Activated CD4-positive, alpha-beta T cell treated with anti-CD3 and anti-CD28 coated beads for 4 hours (primary cell): ENCODE results near the gene CABCOCO1.

Experiments
- DNase-seq, 2 donors: peaks; one replicate each; pipeline ENCODE4 v3.0.0-alpha.2; 2020

The CABCOCO1 gene

DNA sequence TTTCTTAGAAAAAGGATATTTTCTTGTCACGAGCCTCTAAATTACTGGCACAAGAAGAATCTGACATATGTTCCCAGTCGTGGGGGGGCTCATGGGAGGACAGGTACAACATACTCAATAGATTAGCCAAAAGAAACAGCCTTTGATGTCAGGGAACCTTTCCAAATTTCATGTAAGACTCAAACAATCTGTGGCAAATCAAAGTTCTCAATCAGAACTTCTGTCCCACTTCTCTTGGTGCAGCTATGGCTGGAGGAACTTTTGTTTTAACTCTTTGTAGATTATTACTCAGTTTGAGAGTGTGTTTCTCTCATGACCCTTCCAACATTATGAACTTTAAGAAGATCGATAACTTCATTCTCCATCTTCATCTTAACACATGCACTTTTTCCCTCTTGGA, 124.4 kb downstream of the CABCOCO1 start:
- DNase-seq = no peak

DNA sequence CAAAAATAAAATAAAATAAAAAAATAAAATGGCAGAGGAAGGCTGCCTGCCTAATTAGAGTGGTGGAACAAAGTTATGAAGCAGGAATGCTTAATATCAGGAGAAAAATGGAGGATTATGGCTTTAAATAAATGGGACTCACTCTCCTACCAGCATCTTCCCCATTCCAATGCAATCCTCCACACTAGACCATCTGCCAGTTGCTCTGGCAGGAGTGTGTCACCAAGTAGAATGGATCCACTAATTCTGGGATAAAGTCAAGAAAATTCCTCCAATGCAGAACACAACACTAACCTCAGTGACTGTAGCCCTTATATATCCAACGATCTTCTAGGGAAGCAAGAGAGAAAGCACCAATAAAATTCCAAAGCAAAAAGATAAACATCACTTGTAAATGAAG, 126.3 kb downstream of the CABCOCO1 start:
- DNase-seq = no peak

DNA sequence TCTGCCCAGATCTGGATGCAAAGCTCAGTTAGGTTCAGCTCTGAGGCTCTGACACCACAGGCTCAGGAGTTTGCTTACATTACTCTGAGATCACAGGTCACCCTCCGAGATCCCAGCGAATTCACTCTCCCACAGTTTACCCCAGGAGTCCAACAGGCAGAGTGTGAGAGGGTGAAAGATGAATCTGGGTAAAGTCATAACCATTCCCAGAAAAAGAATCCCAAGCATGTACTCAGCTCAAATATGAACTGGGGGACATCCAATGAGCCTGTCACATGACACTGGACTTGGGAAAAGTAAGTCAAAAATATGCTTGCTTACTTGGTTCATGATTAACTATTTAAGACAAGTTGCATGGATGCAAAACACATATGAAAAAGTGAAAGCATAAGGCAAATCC, 128.5 kb downstream of the CABCOCO1 start:
- DNase-seq = no peak

DNA sequence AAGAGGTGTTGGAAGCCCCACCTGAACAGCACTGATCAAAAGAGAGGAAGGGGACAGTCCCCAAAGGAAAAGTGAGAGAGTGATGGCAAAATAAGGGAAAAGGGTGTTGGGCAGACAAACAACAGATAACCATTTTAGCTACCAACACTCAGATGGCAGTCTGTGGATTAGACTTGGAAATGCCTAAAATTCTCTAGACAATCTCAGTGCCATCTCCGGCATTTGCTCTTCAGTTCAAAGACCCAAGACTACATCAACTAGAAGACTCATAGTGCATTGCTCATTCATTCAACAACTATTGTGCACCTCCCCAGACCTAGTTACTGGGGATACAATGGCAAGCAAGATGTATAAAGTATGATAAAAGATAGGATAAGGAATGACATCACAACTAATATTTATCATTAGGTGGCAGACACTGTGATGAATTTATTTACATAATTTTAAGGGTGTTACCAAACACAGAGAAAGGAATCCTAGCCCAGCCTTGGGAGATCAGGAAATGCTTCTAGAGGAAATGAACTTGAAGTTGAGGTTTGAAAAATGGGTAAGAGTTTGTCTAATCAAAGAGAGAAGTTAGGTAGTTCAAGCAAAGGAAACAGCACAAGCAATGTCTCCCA, 129.5 kb downstream of the CABCOCO1 start:
- no peak for DNase-seq

DNA sequence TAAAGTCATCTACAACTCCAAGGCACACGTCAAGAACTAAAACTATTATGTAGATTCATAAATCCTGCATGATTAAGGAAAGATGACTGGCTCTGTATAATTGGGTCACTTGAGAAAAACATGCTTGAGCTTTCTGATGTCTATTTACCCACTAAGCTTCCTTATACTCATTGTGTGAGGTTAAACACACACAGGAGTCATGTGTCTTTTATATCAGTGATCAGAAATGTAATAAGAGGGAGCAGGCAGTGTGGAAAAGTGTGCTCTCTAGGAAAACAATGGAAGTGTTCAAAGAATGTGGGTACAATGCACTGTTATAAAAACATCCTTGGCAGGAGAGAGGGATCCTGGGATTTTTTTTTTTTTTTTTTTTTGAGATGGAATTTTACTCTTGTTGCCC, 130.2 kb downstream of the CABCOCO1 start:
- DNase-seq = no peak

DNA sequence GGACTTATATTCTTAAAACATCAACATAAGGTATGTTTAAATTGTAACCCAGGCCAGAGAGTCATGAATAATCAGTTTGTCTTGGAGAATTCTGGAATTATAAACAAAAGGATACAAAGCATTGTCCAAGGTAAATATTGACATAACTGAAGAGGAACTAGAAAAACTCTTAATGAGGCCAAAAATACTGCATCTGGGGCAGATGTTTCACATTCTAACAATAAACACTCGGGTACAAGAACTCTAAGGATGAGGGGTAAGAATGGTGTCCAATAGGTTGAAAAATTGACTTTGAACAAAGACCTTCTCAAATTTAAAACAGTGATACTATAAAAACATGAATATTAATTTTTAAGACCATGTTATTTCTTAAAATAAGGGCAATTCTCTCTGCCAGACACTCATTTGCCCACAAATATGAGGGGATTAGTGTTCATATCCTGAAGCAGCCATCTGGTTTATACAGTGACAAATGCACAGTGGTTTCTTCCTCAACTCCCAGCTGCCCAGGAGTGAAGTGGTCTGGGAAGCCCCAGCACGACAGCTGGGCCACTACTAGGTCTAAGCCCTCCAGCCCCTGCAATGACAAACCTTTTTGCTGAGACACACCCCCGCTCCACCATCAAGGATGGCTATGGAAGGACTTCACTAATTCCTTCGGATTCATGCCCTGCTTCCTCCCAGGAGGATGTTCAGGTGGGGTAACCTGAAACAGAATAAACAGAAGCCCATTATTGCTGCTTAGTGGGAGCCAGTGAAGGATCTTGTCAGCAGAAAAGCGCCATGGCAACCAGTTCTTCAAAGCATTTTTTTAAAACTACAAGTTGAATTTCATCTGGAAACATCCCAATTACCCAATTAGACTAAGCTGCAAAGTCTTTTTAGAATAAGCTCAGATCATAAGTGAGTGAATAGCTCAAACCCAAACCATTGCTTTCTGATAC, 131.3 kb downstream of the CABCOCO1 start:
- DNase-seq = no peak

DNA sequence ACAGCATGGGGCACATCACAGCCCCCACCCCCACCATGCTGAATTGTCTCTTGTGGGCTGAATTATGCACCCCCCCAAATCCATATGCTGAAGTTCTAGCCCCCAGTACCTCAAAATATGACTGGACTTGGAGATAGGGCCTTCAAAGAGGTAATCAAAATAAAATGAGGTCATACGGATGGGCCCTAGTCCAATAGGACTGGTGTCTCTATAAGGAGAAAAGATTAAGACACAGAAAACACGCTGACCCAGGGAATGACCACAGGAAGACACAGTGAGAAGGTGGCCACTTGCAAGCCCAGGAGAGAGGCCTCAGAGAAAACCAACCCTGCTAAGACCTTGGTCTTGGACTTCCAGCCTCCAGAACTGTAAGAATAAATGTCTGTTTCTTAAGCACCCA, 132.4 kb downstream of the CABCOCO1 start:
- no peak for DNase-seq

DNA sequence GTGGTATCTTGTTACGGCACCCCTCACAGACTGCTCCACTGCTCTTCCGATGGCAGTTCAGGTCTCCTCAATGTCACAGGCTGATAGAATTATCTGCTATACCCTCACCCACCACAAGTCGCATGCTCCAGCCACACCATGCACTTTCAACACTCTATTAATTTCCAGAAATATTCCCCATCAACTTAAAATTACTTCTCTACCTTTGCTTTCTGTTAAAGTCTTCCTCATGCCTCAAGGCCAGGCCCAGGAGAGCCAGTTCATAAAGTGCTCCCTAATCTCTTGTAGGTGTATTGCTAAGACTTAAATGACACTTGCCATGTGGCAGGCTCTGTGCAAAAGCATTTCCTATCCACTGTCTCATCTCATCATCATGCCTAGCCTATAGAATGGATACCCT, 132.8 kb downstream of the CABCOCO1 start:
- DNase-seq = no peak

DNA sequence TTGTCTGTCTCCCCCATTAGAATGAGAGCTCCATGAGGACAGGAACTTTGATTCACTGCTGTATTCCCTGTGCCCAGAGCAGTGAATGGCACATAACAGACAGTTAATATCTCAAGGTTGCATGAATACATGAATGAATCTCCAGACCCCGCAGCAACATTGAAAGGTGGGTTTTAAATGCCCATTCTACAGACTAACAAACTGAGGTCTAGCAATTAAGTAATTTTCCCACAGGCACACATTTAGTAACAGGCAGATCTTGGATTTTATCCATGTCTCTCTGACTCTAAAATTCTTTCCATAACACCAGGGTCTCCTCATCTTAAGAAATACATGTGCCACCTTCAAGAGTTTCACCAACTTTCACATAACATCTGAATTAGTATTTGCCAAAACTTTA, 134.1 kb downstream of the CABCOCO1 start:
- DNase-seq = no peak

DNA sequence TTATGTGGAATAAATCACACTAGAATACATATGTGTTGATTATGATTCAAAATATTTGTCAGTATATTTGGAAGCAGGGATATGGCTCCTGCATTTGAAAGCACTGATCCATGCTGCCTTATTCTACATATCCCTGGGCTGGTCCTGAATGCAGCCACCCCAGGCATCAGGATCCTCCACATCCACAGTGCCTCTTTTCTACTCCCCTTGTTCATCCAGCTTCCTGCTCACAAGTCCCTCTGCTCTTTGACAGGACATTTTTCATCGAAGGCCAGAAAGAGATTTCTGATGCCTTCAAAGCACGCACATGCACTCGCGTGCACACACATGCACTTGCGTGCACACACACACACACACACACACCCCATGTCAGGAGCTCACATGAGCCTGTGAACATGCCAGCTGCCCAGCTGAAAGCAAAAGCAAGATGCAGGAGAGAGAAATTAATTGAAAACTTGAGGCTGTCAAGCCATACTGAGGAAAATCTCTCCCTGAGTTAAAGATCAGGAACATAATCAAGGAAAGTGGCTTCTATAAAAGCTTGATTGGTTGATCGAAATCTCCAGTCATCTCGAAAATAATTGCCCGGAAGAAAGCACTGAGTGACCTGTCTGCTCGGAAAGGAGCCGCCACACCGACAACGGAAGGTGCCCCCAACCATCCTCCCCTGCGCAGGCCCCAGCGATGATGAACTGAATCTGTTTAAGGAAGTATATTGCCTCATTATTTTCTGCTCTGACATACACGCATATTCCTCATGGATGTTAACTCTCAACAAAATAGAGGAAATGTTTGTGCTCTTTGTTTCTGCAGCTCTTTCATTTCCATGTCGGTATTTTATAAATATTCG, 134.8 kb downstream of the CABCOCO1 start:
- DNase-seq = no peak

DNA sequence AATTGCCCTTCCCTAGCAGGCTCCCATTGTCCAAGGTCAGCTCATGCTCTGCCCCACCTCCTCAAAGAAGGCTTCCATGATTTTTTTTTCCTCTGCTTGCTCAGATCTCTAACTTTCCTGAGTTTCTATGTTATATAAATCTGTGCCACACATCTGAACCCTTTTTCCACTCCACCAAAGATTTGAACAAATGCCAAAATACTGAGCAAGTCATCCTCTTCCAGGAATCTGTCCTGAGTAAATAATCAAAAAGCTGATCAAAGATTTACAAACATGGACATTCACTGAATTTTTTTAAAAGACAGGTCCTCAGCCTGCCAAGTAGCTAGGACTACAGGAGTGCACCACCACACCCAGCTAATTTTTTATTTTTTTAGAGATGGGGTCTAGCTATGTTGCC, 136.0 kb downstream of the CABCOCO1 start:
- no peak for DNase-seq

DNA sequence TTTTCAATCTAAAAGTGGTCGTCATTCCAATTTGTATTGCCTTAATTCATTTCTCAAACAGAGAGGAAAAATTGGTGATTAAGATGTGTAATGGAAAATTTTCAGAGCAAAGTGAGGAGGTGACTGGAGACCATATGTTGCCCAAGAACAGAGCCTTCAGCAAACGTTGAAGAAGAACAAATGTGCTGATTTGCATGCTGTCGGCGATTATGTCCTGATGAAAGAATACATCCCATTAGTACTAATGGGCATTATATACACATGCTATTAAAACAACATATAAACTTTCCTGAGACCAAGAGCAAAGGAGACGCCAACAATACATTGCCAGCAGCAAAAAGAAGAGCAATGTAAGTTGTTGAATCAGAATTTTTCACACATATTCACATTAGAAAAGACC, 138.8 kb downstream of the CABCOCO1 start:
- no peak for DNase-seq

DNA sequence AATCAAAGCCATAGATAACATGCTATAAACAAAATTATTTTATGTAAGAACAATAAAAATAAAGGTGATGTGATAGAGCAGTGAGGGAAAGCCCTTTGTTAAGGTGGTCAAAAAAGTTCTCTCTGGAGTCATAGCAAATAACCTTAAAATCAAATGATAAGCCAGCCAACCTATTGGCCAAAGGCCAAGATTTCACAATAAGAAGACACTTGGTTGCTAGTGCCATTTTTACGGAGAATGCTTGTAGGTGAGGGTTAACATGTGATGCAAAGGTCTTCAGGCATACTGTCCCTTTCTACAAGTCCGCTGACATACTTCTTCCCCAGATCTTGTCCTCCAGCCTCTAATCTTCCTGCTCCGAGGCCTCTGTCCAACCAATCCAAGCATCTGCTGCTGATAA, 140.5 kb downstream of the CABCOCO1 start:
- DNase-seq = no peak

DNA sequence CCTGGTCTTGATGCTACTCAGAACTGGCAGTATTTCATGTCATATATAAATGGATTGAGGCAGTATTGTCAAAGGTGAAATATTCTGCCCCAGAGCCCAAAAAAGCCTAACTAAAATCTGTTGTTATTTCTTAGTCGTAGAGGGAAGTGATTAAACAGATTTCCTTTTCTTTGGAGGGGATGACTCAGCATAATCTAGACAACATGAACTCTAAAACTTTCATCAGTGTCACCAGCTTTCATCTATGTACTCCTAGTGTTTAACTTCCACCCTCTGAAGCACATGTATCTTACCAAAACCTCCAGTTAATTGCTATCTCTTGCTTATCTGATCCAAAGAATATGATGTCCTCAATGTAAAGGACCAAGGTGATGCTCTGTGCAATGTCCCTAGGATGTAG, 141.7 kb downstream of the CABCOCO1 start:
- no peak for DNase-seq

DNA sequence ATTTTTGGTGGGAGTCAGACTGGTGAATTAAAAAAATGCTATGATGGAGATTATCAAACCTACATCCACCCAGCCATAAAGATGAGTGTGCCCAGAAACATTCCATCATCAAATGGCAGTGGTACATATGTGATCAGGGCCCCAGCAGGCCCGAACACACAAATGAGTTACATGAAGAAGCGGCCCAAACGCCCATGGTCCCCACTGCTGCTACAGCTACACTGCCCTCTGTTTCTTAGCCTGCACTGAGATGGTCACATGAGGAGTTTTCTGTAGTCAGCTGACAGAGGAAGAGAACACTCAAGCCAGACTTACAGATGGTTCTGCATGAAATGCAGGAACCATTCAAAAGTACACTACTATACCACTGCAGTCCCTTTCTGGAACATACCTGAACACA, 142.4 kb downstream of the CABCOCO1 start:
- no peak for DNase-seq

DNA sequence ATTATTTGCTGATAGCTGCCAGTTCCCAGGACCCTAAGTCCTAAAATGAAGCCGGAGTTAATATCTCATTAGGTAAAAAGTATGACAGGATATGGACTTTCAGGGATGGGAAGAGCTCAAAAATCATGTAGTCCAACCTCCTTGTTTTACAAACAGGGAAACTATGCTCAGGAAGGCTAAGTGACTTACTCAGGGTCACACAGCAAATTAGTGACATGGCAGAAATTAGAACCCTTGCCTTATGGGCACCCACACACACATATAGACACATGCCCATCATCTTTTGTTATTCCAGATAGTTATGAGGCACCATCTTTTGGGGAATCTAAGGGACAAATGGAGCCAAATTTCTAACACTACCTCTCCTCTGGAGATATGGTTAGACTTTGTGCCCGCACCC, 147.5 kb downstream of the CABCOCO1 start:
- DNase-seq = no peak

DNA sequence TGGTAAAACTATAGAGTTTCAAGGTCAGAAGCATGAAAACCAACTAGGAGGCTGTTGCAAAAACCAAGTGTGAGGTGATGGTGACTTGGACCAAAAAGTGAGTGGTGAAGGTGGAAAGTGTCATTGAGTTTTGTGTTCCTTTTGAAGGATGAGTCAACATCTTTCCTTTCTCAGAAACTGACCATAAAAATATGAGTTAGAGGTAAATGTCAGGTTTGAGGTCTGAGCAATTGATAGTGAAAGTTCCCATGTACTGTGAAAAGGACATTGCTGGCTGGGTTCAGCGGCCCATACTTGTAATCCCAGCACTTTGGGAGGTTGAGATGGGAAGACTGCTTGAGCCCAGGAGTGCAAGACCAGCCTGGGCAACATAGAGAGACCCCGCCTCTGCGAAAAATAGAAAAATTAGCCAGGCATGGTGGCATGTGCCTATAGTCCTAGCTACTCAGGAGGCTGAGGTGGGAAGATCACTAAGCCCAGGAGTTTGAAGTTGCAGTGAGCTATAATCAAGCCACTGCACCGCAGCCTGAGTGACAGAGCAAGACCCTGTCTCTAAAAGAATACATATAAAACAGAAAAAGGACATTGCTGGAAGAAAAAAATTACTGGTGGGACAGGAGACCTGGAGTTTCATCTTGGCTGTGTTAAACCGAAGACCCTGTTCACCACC, 149.5 kb downstream of the CABCOCO1 start:
- DNase-seq = no peak

DNA sequence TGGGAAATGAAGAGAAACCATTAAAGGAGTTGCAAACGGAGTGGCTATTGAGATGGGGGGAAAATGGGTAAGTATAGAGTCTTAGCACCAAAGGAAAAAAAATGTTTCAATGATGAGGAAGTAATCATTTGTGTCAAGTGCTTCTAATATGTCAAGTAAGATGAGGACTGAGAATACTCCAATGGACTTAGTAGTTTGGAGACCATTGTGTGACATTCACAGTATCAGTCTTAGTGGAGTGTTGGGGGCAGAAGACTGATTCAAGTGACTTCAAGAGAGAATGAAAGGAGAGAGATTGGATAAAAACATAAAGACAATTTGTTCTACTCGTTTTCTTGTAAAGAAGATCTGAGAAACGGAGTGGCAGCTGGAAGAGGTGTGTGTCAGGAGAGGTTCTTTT, 150.2 kb downstream of the CABCOCO1 start:
- no peak for DNase-seq

DNA sequence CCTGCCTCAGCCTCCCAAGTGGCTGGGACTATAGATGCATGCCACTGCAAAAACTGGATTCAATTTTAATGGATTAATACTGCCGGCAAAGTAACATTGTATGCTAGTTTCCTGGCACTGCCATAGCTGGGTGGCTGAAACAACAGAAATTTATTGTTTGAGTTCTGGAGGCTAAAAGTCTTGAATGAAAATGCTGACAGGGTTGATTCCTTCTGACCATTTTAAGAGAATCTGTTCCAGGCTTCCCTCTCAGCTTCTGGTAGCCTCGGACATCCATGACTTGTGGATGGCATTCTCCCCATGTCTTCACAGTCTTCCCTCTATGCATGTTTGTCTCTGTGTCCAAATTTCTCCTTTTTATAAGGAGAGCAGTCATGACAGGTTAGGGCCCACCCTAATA, 151.4 kb downstream of the CABCOCO1 start:
- DNase-seq = no peak

DNA sequence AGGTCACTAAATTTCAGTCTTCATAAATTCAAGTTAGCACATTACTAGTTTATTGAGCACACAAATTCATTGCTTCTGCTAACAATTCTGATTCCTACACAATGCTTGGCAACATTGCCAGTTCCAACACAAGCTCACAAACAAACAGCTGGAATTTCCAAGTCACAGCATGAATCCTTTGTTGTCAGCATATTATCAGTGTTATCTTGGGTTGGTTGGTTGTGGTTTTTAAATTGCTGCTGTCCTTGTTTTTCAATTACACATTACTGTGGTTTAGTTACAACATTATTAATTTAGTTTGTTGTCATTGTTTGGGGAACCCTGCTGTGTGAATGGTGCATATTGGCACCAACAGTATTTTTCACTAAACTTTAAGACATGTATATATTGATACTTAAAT, 152.8 kb downstream of the CABCOCO1 start:
- no peak for DNase-seq
